Measurements from ENCODE around the gene ABHD17A. TPM values are rescaled to one million over a fixed set of nuclear protein-coding genes. Genes with fewer than 3 reads are reported as not detected.
"Not testable (repeated sequence)": the region's sequence is repeated elsewhere in the genome, so short reads cannot be mapped to it uniquely, and the experiment has no call there.

Gene ABHD17A
- total RNA-seq, 1 donor from 2014 or later: 20.2 TPM

DNA sequence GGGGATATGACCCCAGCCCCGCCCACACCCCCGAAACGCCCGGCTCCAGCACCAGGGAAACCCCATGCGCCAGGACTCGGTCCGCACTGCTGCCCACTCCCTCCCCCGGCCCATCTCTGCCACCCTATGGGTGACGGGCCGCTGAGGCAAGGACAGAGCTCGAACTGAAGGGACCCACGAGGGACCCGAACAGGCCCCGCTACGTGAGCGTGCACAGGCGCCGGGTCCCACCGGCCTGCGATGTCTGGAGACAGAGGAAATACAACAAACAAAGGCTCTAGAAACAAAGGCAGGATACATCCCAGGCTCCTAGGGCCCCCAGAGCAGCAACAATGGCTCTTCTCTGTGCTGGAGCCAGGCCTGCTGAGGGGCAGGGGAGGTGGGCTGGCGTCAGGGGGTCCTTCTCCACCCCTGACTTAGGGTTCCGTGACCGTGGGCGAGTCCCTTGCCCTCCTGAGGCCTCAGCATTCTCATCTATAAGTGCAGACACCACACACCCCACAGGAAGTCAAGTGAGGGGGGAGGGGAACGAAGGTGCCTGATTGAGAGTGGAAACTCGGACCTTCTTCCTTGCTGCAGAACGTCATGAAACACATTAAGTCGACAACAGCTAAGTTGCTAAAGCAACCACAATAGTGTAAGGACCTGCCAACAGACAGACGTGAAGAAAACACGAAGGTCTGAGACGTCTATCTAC lies 3.1 kb downstream of the ABHD17A start:
- H3K27me3 Mint-ChIP-seq (ENCODE audit: insufficient read depth, low read depth): peaks cover 13% of the 10 kb centered on the region
- Histone ChIP-seq H3K79me2 (ENCODE audit: low read depth) (peaks cover 34% of the 10 kb centered on the region), H3K36me3 (no peaks in the 10 kb centered on the region), H3F3A (ENCODE audit: low read depth) (peaks cover 19% of the 10 kb centered on the region), H3K27ac (no peak overlapping the region), H3K9me3 (ENCODE audit: low read depth) (no peaks in the 10 kb centered on the region), H2AFZ (replicated peaks) (no peak overlapping the region), H3K4me2 (peak overlapping the region; percentile 52), H4K20me1 (ENCODE audit: low read depth) (peaks cover 27% of the 10 kb centered on the region), H3K4me1 (peaks cover 25% of the 10 kb centered on the region), H3K4me3 (peak overlapping the region; percentile 15), H3K9ac (peak overlapping the region; percentile 37), H3K27me3 (no peaks in the 10 kb centered on the region)
- H3K36me3 Mint-ChIP-seq: no peaks in the 10 kb centered on the region
- TF ChIP-seq EZH2phosphoT487 (IDR thresholded peaks at IDR 0.05) (no peak), EZH2 (IDR thresholded peaks at IDR 0.05) (no peak)
- TF ChIP-seq, protein P1, sequence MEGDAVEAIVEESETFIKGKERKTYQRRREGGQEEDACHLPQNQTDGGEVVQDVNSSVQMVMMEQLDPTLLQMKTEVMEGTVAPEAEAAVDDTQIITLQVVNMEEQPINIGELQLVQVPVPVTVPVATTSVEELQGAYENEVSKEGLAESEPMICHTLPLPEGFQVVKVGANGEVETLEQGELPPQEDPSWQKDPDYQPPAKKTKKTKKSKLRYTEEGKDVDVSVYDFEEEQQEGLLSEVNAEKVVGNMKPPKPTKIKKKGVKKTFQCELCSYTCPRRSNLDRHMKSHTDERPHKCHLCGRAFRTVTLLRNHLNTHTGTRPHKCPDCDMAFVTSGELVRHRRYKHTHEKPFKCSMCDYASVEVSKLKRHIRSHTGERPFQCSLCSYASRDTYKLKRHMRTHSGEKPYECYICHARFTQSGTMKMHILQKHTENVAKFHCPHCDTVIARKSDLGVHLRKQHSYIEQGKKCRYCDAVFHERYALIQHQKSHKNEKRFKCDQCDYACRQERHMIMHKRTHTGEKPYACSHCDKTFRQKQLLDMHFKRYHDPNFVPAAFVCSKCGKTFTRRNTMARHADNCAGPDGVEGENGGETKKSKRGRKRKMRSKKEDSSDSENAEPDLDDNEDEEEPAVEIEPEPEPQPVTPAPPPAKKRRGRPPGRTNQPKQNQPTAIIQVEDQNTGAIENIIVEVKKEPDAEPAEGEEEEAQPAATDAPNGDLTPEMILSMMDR (IDR thresholded peaks at IDR 0.05): no peak
- no peaks in the 10 kb centered on the region for H3K9me3 Mint-ChIP-seq
- peaks cover 27% of the 10 kb centered on the region for H3K4me1 Mint-ChIP-seq
- DNase-seq (ENCODE audit: low spot score): peak; percentile 36
- peak overlapping the region; percentile 60 for H3K27ac Mint-ChIP-seq
- H3K4me3 Mint-ChIP-seq: peak overlapping the region; percentile 97

DNA sequence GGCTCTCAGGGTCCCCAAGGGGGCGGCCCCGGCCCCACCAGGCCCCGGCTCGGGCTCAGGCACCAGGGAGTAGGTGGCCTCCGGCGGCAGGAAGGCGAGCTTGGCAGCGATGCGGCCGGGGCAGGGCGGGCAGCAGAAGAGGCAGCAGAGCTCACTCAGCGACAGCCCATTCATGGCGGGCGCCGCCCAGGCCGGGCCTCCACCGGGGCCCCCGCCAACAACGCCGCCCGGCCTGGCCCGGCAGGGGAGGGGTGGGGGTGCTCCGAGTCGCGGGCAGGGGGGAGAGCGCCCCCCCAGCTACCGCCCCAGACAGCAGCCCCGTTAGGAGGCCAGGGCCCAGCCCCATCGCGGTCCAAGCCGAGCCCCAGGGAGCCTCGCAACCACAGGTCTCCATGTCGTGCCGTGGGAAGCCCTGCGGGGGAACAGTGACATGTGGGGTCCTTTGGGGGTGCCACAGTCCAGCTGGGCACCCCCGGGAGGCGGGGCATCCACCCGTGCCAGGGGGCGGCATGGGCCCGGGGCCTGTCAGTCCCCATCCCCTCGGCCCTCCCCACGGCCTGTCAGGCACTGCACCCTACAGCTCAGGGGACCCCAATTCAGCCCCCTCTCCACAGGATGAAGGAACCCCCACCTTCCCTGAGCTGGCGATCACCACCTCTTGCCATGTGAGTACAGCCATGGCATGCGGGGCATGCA lies 3.8 kb downstream of the ABHD17A start:
- H3K9me3 Mint-ChIP-seq; DNase-seq (ENCODE audit: low spot score); H3K27ac ChIP-seq; H2AFZ ChIP-seq (replicated peaks); H3K36me3 Mint-ChIP-seq; H3K27ac Mint-ChIP-seq; H3K4me3 Mint-ChIP-seq; H3K36me3 ChIP-seq; H3K4me3 ChIP-seq; H3K9me3 ChIP-seq (ENCODE audit: low read depth); H3K27me3 ChIP-seq: not testable (repeated sequence)
- peak overlapping the region; percentile 52 for H3K4me2 ChIP-seq
- H3K79me2 ChIP-seq (ENCODE audit: low read depth): peaks cover 34% of the 10 kb centered on the region
- H3K4me1 ChIP-seq: peaks cover 23% of the 10 kb centered on the region
- Mint-ChIP-seq H3K4me1 (peaks cover 23% of the 10 kb centered on the region), H3K27me3 (ENCODE audit: insufficient read depth, low read depth) (peaks cover 11% of the 10 kb centered on the region)
- peaks cover 15% of the 10 kb centered on the region for H3F3A ChIP-seq (ENCODE audit: low read depth)
- H3K9ac ChIP-seq: peak overlapping the region; percentile 37
- H4K20me1 ChIP-seq (ENCODE audit: low read depth): peaks cover 27% of the 10 kb centered on the region

DNA sequence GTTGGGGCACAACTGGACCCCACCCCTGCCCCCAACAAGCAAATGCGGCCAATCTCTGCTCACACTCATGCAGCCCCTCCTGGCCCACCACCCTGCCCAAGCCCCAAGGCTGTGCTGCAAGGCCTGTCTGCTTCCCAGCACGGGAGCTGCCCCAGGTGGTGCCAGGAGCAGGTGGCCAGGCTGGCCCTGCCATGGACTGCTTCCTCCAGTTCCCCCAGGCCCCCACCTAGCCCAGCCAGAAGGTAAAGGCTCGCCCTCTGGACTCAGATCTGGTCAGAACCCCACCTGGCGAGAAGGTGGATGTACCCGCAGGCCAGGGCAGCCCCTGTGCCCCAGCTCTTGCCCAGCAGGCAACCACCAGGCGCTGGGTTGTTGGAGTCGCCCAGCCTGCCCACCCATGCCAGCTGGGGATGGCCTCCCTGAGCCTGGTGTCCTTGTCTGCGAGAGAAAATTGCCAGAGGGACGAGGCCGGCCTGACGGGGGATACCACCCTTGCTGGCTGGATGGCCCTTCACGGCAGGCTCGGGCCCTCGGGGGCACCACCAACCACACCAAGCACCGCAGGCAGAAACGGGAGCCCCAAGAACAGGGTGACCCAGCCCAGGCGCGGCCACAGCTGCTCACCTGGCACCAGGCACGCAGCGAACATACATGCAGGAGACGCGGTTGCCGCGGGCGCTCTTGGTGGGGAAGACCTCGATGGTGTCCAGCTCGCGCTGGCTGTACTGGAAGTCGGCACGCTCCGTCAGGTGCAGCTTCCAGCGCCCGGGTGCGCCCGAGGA lies 4.5 kb downstream of the ABHD17A start:
- Histone ChIP-seq H2AFZ (replicated peaks) (no peak overlapping the region), H3K79me2 (ENCODE audit: low read depth) (peaks cover 35% of the 10 kb centered on the region), H3K27ac (no peak overlapping the region), H3F3A (ENCODE audit: low read depth) (peaks cover 12% of the 10 kb centered on the region), H3K27me3 (no peaks in the 10 kb centered on the region), H3K4me2 (no peak overlapping the region), H4K20me1 (ENCODE audit: low read depth) (peaks cover 28% of the 10 kb centered on the region), H3K4me1 (peaks cover 27% of the 10 kb centered on the region), H3K9ac (no peak overlapping the region), H3K9me3 (ENCODE audit: low read depth) (no peaks in the 10 kb centered on the region), H3K36me3 (no peaks in the 10 kb centered on the region), H3K4me3 (no peak overlapping the region)
- H3K36me3 Mint-ChIP-seq: no peaks in the 10 kb centered on the region
- no peak overlapping the region for H3K4me3 Mint-ChIP-seq
- no peak for DNase-seq (ENCODE audit: low spot score)
- H3K27me3 Mint-ChIP-seq (ENCODE audit: insufficient read depth, low read depth): peaks cover 7% of the 10 kb centered on the region
- TF ChIP-seq, protein P1 (IDR thresholded peaks at IDR 0.05): no peak
- TF ChIP-seq EZH2phosphoT487 (IDR thresholded peaks at IDR 0.05) (no peak), EZH2 (IDR thresholded peaks at IDR 0.05) (no peak)
- H3K4me1 Mint-ChIP-seq: peaks cover 26% of the 10 kb centered on the region
- H3K27ac Mint-ChIP-seq: no peak overlapping the region
- H3K9me3 Mint-ChIP-seq: no peaks in the 10 kb centered on the region

DNA sequence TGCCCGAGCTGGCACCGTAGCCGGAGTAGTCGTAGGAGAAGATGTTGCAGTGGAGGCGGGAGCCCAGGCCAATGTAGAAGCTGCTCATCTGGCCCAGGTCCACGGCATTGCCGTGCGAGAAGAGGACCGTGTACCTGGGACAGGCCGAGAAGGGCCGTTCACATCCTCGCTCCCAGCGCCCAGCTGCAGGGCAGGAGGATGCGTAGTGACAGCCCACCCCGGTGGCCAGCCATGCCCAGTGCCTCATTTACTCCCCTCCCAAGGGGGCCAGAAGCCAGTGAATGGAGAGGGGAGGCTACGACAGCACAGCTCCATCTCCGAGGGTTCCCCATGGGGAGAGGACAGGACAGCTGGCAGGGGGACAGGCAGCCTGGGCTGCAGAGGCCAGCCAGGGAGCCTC lies 5.3 kb downstream of the ABHD17A start:
- H3K27ac ChIP-seq: not testable (repeated sequence)

DNA sequence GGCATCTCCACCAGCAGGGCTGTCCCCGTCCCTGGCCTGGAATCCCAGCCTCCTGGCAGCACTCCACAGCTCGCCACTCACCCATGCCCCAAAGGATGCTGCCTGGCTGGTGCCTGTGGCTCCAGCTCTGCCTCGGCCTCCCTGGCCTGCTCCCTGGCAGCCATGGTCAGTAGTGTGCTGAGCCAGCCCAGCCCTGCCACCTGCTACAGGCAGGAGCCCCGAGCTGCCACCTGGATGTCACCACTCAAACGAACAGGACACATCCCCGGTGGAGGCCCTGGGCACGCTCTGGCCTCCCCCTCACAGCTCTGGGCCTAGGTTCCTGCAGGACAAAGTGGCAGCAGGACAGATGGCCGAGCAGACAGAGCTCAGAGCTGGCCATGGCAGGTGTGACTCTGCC lies 6.7 kb downstream of the ABHD17A start:
- H3K36me3 Mint-ChIP-seq; H3K4me2 ChIP-seq; H2AFZ ChIP-seq (replicated peaks); H3K9me3 Mint-ChIP-seq; DNase-seq (ENCODE audit: low spot score); H3K4me3 Mint-ChIP-seq; H3K27me3 ChIP-seq; H3K27ac Mint-ChIP-seq; H3K27me3 Mint-ChIP-seq (ENCODE audit: insufficient read depth, low read depth); H3K4me3 ChIP-seq; H3K36me3 ChIP-seq; H3K27ac ChIP-seq; H3K9me3 ChIP-seq (ENCODE audit: low read depth); H3K9ac ChIP-seq: not testable (repeated sequence)
- H3K4me1 Mint-ChIP-seq: peaks cover 32% of the 10 kb centered on the region
- Histone ChIP-seq H3F3A (ENCODE audit: low read depth) (peaks cover 22% of the 10 kb centered on the region), H3K79me2 (ENCODE audit: low read depth) (peaks cover 43% of the 10 kb centered on the region), H4K20me1 (ENCODE audit: low read depth) (peaks cover 36% of the 10 kb centered on the region), H3K4me1 (peaks cover 33% of the 10 kb centered on the region)

More for the DNA sequence above, 5.3 kb downstream of the ABHD17A start:
- not testable (repeated sequence) for H2AFZ ChIP-seq (replicated peaks); H3K27ac Mint-ChIP-seq; H3K4me3 ChIP-seq; H3K36me3 Mint-ChIP-seq; DNase-seq (ENCODE audit: low spot score); H3K9me3 Mint-ChIP-seq; H3K4me3 Mint-ChIP-seq; H3K9me3 ChIP-seq (ENCODE audit: low read depth); H3K36me3 ChIP-seq; H3K27me3 ChIP-seq; H3K27me3 Mint-ChIP-seq (ENCODE audit: insufficient read depth, low read depth); H3K9ac ChIP-seq; H3K4me2 ChIP-seq
- H3F3A ChIP-seq (ENCODE audit: low read depth): peaks cover 20% of the 10 kb centered on the region
- H3K4me1 ChIP-seq: peaks cover 27% of the 10 kb centered on the region
- H3K79me2 ChIP-seq (ENCODE audit: low read depth): peaks cover 43% of the 10 kb centered on the region
- H4K20me1 ChIP-seq (ENCODE audit: low read depth): peaks cover 36% of the 10 kb centered on the region
- H3K4me1 Mint-ChIP-seq: peaks cover 31% of the 10 kb centered on the region

DNA sequence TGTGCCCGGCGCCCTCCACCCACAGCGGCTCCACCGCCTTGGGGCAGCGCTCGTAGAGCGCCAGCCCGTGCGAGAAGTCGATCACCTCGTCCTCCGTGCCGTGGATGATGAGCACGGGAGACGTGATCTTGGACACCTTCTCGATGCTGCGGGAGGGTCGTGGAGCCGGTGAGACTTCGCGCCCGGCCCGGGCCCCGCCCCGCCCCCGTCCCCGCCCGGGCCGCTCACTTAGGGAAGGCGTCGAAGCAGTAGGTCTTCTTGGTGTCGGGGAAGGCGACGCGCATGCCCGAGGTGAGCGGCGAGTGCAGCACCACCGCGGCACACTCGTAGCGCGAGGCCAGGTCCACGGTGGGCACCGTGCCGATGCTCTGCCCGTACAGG lies 8.0 kb downstream of the ABHD17A start:
- H3K36me3 Mint-ChIP-seq; H2AFZ ChIP-seq (replicated peaks); H3K4me3 Mint-ChIP-seq; DNase-seq (ENCODE audit: low spot score); H3K27me3 ChIP-seq; H3K9me3 ChIP-seq (ENCODE audit: low read depth); H3K9ac ChIP-seq; H3K27ac Mint-ChIP-seq; H3K36me3 ChIP-seq; H3K27ac ChIP-seq; H3K27me3 Mint-ChIP-seq (ENCODE audit: insufficient read depth, low read depth); H3K9me3 Mint-ChIP-seq: not testable (repeated sequence)
- peaks cover 20% of the 10 kb centered on the region for H3K4me1 Mint-ChIP-seq
- H3K79me2 ChIP-seq (ENCODE audit: low read depth): peaks cover 42% of the 10 kb centered on the region
- H3K4me2 ChIP-seq: peak overlapping the region; percentile 92
- H3F3A ChIP-seq (ENCODE audit: low read depth): peaks cover 18% of the 10 kb centered on the region
- peaks cover 30% of the 10 kb centered on the region for H4K20me1 ChIP-seq (ENCODE audit: low read depth)
- H3K4me3 ChIP-seq: peak overlapping the region; percentile 71
- H3K4me1 ChIP-seq: peaks cover 26% of the 10 kb centered on the region

Measured in neural progenitor cell (in vitro differentiated cells).